CD4-positive, alpha-beta T cell treated with Interleukin-6 for 4 hours (primary cell): ENCODE measurements around the gene PPA2.
"Not testable (repeated sequence)": the region's sequence is repeated elsewhere in the genome, so short reads cannot be mapped to it uniquely, and the experiment has no call there.

ENCODE experiments used
- DNase-seq: peaks from one replicate; pipeline ENCODE4 v3.0.0-alpha.2; 2020; ENCODE audit warnings: mixed read lengths

The PPA2 gene

GRCh38 chr4:105458001-105458400, 15.9 kb downstream of the PPA2 start:
- DNase-seq: no peak

GRCh38 chr4:105455998-105456397, 17.9 kb downstream of the PPA2 start:
- no peak for DNase-seq

- no peak for DNase-seq
Measured at GRCh38 chr4:105455182-105455581, 18.7 kb downstream of the PPA2 start.

- no peak for DNase-seq
Measured at GRCh38 chr4:105453550-105454205, 20.2 kb downstream of the PPA2 start.

- DNase-seq: no peak
Measured at GRCh38 chr4:105451346-105451745, 22.5 kb downstream of the PPA2 start.

GRCh38 chr4:105440890-105441289, 33.0 kb downstream of the PPA2 start:
- no peak for DNase-seq

GRCh38 chr4:105437637-105438036, 36.2 kb downstream of the PPA2 start:
- DNase-seq: no peak

- no peak for DNase-seq
Measured at GRCh38 chr4:105436414-105436813, 37.4 kb downstream of the PPA2 start.

GRCh38 chr4:105434940-105435339, 38.9 kb downstream of the PPA2 start:
- no peak for DNase-seq

- no peak for DNase-seq
Measured at GRCh38 chr4:105433421-105433820, 40.4 kb downstream of the PPA2 start.

GRCh38 chr4:105432438-105432837, 41.4 kb downstream of the PPA2 start:
- no peak for DNase-seq

- DNase-seq: no peak
Measured at GRCh38 chr4:105430811-105431210, 43.1 kb downstream of the PPA2 start.

GRCh38 chr4:105426187-105426897, 47.5 kb downstream of the PPA2 start:
- no peak for DNase-seq

- no peak for DNase-seq
Measured at GRCh38 chr4:105422207-105422920, 51.5 kb downstream of the PPA2 start.

- no peak for DNase-seq
Measured at GRCh38 chr4:105417624-105418023, 56.2 kb downstream of the PPA2 start.

GRCh38 chr4:105415281-105415744, 58.5 kb downstream of the PPA2 start:
- no peak for DNase-seq

GRCh38 chr4:105414316-105414715, 59.5 kb downstream of the PPA2 start:
- DNase-seq: no peak

- not testable (repeated sequence) for DNase-seq
Measured at GRCh38 chr4:105409135-105409534, 64.7 kb downstream of the PPA2 start.

- DNase-seq: no peak
Measured at GRCh38 chr4:105400901-105401677, 72.8 kb downstream of the PPA2 start.

GRCh38 chr4:105399532-105400161, 74.2 kb downstream of the PPA2 start:
- no peak for DNase-seq

GRCh38 chr4:105392858-105393257, 81.0 kb downstream of the PPA2 start:
- DNase-seq: no peak

- DNase-seq: no peak
Measured at GRCh38 chr4:105389167-105389566, 84.7 kb downstream of the PPA2 start.

- DNase-seq: no peak
Measured at GRCh38 chr4:105387466-105387865, 86.4 kb downstream of the PPA2 start.
